Measurements from ENCODE around the gene AGBL4. TPM values are rescaled to one million over a fixed set of nuclear protein-coding genes. Genes with fewer than 3 reads are reported as not detected.

The AGBL4 gene
- total and polyA plus RNA-seq, 9 of the 15 experiments (the other 6 are each of a cell fraction or from before 2014, with no cell fraction given) = 0.11 TPM; not detected in 7

- TF ChIP-seq BRF2 (IDR thresholded peaks at IDR 0.05; ENCODE audit: borderline replicate concordance, insufficient read depth, insufficient read length) = no peak
Measured at GRCh38 chr1:48611841-48612240, 1411.9 kb downstream of the AGBL4 start (continued).

GRCh38 chr1:48610628-48611542 is 1412.9 kb downstream of the AGBL4 start:
- Histone ChIP-seq H3K36me3 (ENCODE audit: control insufficient read depth, insufficient read depth, low read length) (no peaks in the 10 kb centered on the region), H2AFZ (ENCODE audit: low read depth, low read length) (no peak overlapping the region), H3K9me3 (replicated peaks; ENCODE audit: control insufficient read depth, insufficient read depth, low read depth, low read length) (no peaks in the 10 kb centered on the region), H3K27ac (ENCODE audit: extremely low read depth, low read depth, low read length) (no peak overlapping the region), H3K4me1 (replicated peaks in 1 of 2; ENCODE audit: control insufficient read depth in 2 of 2, insufficient read depth in 2 of 2, low read length in 2 of 2) (no peaks in the 10 kb centered on the region), H3K9ac (ENCODE audit: insufficient read depth in 1 of 2, low read depth in 2 of 2, low read length in 2 of 2) (no peak overlapping the region), H4K20me1 (replicated peaks; ENCODE audit: control insufficient read depth, insufficient read depth, low read length) (no peaks in the 10 kb centered on the region), H3K9me1 (ENCODE audit: control insufficient read depth, insufficient read depth, low read length) (no peaks in the 10 kb centered on the region), H3K4me3 (no peak overlapping the region), H3K4me2 (ENCODE audit: insufficient read depth, low read length) (no peak overlapping the region), H3K79me2 (ENCODE audit: control insufficient read depth, insufficient read depth, low read length) (no peaks in the 10 kb centered on the region), H3K27me3 (ENCODE audit: control insufficient read depth in 2 of 2, insufficient read depth in 2 of 2, low read length in 2 of 2) (peaks cover 0 to 5% of the 10 kb centered on the region in 2 experiments; a peak in 2 of 5 replicates)
- BruUV-seq (replicated peaks) = no TSS peak
- intact Hi-C loops (cut with micrococcal nuclease) = no loop called here
- DNase-seq (ENCODE audit: extremely low read depth in 1 of 4, low spot score in 3 of 4) (no peak), ATAC-seq (no peak), FAIRE-seq (no peak)
- ChIA-PET CTCF (ENCODE audit: low intra/inter-chr PET ratio) (no interaction called here), POLR2A (interaction anchor here (0.8 kb wide), 1 partner anchor 272 kb away, joined by 3 read pairs; no protein-coding TSS in a partner anchor)
- in situ Hi-C loops (cut with MboI) = no loop called here
- 0% methylated on average over 3 of the region's 3 CpGs for WGBS (ENCODE audit: insufficient coverage, low coverage, missing lambda C conversion rate)
- no peak for TF ChIP-seq USF1 (CRISPR knock-in tag; IDR thresholded peaks at IDR 0.05)
- no peak for TF ChIP-seq CEBPB (tag; IDR thresholded peaks at IDR 0.05)
- TF ChIP-seq SIX5 (IDR thresholded peaks at IDR 0.05; ENCODE audit: borderline replicate concordance in 1 of 2, insufficient read depth in 1 of 2, low read depth in 1 of 2, low read length in 2 of 2) = no peak
- no peak for TF ChIP-seq PTRF (tag; IDR thresholded peaks at IDR 0.05)
- no peak for TF ChIP-seq PPARD (CRISPR knock-in tag; IDR thresholded peaks at IDR 0.05)
- no peak for TF ChIP-seq SIN3A (IDR thresholded peaks at IDR 0.05; ENCODE audit: borderline replicate concordance in 2 of 2, control insufficient read depth in 1 of 2, low read depth in 2 of 2, low read length in 2 of 2)
- no peak for TF ChIP-seq NUFIP1 (IDR thresholded peaks at IDR 0.05; ENCODE audit: partially characterized antibody)
- TF ChIP-seq TEAD2 (tag; IDR thresholded peaks at IDR 0.05) = no peak
- TF ChIP-seq PHTF2 (CRISPR knock-in tag; IDR thresholded peaks at IDR 0.05) = no peak
- TF ChIP-seq ZNF146 (CRISPR knock-in tag; IDR thresholded peaks at IDR 0.05; ENCODE audit: unreplicated experiment) = no peak
- TF ChIP-seq NONO (IDR thresholded peaks at IDR 0.05; ENCODE audit: low read depth in 2 of 2, low read length in 1 of 2) = no peak
- no peak for TF ChIP-seq NR2C1 (IDR thresholded peaks at IDR 0.05)
- TF ChIP-seq NR2C1 (tag; IDR thresholded peaks at IDR 0.05) = no peak
- no peak for TF ChIP-seq SIN3B (IDR thresholded peaks at IDR 0.05; ENCODE audit: low read depth)
- no peak for TF ChIP-seq PHF21A (IDR thresholded peaks at IDR 0.05; ENCODE audit: borderline replicate concordance, low read depth)
- no peak for TF ChIP-seq GATAD2B (IDR thresholded peaks at IDR 0.05; ENCODE audit: borderline replicate concordance)
- TF ChIP-seq ZZZ3 (IDR thresholded peaks at IDR 0.05) = no peak
- no peak for TF ChIP-seq KAT8 (IDR thresholded peaks at IDR 0.05; ENCODE audit: low read depth)
- no peak for TF ChIP-seq SRSF3 (IDR thresholded peaks at IDR 0.05; ENCODE audit: insufficient read depth, low read length)
